Head of caudate nucleus (tissue), 42 donors: Measurements from ENCODE around the gene NCAN.
"Not testable (repeated sequence)": the region's sequence is repeated elsewhere in the genome, so short reads cannot be mapped to it uniquely, and the experiment has no call there.

ENCODE experiments used
- DNase-seq, 42 donors: peaks; one replicate each; pipeline versions ENCODE4 v3.0.0 to v3.0.0-alpha.2; 2020 to 2021; ENCODE audit warnings: mixed read lengths in 7 of 42
- intact Hi-C: fragments of 100-400 bp; cut with DNase I; formaldehyde crosslinking; loops from one replicate; pipeline ENCODE4 v1.15.0; 2022

Gene NCAN

GRCh38 chr19:19211499-19212420 is at the start of gene NCAN:
NCAN (plus strand) TSS chr19:19211958; CDS start chr19:19216954, 4,996 bp downstream.
- DNase-seq = peak in 36 of 42 donors; percentile 39 to 78 (median 60)
- intact Hi-C loops = no loop called here

DNA sequence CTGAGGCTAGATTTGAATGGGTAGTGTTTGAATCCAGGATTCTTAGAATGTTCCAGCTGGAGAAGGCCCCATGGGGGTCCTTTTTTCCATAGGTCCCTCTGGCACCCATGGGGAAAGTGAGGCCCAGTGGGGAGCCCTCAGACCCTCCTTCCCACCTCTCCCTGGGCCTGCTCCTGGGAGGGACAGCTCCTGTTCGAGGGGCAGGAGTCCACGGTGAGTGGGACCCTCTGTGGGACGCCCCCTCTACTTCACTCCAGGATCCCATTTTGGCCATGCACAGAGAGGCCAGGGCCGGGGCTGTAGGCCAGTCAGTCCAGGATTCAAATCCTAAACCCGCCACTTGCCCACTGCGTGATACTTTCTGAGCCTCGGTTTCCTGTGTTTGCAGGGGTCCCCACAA is 49.3 kb upstream of the NCAN start:
- no peak for DNase-seq
- intact Hi-C loops = no loop called here

DNA sequence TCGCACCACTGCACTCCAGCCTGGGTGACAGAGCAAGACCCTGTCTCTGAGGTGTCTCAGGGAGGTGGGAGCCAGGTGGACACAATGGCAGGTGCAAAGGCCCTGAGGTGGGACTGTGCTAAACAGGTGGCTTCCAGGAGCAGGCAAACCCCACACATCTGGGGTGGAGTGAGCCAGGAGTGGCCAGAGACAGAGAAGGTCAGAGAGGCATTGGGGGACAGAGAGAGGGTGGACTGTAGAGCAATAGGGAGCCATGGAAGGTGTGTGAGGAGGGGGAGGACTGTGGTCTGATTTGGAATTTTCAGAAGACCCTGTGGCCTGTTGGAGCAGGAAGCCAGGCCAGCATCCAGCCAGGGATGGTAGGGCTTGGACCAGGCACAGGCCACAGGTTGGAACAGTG is 46.4 kb upstream of the NCAN start:
- intact Hi-C loops = no loop called here
- DNase-seq = no peak

DNA sequence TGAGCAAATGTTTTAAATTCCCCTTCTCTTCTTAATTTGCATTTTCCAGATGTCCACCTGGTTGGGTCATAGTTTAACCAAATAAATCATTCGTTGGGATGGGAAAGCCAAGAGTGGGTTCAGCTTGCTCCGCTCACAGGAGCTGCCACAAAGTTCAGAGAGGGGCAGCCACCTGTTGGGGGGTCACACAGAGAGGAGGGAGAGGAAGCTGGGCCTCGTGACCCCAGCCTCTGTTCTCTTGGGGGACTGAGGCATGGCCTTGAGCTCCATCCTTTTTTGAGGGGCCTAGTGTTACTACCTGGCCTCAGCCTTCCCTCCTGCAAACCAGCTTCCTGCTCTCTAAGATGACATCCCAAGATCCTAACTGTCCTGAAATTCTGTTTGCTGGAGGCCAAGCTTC is 44.1 kb upstream of the NCAN start:
- no peak for DNase-seq
- intact Hi-C loops = no loop called here

GRCh38 chr19:19169236-19170052 is 42.3 kb upstream of the NCAN start:
- no peak for DNase-seq
- intact Hi-C loops = no loop called here

DNA sequence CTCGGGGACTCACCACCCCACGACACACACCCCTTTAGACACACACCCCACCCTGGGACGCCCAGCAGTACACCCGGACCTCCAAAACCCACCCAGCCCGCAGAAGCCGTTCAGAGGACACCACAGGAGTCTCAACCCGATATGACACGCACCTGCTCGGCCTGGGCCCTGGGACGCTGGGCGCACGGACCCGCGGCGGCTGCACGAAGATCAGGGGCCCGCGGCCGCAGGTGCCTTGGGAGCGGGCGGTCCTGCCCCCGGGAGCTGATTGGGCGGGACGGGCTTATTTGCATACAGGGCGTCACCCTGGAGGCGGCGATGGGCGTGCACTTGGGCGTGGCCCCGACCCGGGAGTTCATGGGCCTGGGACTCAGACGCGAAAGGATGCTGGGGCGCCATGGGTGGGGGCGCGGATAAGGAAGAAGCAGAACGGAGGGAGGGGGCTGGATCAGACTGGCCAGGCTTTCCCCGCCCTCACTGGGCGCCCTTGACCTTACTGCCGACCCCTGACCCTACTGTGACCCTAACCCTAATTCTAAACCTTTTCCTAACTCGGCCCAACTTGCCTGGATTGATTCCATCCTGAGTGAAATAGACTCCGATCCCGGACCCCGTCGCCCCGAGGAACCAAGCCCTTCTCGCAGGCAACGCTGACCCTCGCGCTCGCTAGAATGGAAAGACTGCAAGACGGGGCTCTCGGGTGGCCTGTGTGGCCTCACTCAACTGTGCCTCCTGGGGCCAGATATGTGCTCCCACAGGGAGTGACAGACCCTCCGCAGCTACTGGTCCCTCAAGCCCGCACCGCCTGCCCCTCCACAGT is 41.5 kb upstream of the NCAN start, which contains the start of gene MEF2B:
Gene MEF2B, minus strand, starts transcription at position 211 of the 820 bp plus-strand sequence. CDS start 19,528 bp downstream, outside the sequence.
- intact Hi-C loops = no loop called here
- peak; percentile 41 to 92 (median 77) for DNase-seq

GRCh38 chr19:19170873-19171672 is 40.7 kb upstream of the NCAN start:
- intact Hi-C loops = no loop called here
- DNase-seq = no peak

GRCh38 chr19:19171821-19172532 is 39.8 kb upstream of the NCAN start:
- intact Hi-C loops = no loop called here
- no peak for DNase-seq

GRCh38 chr19:19173243-19173642 is 38.5 kb upstream of the NCAN start:
- DNase-seq, intact Hi-C loops: not testable (repeated sequence)

- DNase-seq = no peak
- intact Hi-C loops = no loop called here
Observed at GRCh38 chr19:19176950-19177349, 34.8 kb upstream of the NCAN start.

DNA sequence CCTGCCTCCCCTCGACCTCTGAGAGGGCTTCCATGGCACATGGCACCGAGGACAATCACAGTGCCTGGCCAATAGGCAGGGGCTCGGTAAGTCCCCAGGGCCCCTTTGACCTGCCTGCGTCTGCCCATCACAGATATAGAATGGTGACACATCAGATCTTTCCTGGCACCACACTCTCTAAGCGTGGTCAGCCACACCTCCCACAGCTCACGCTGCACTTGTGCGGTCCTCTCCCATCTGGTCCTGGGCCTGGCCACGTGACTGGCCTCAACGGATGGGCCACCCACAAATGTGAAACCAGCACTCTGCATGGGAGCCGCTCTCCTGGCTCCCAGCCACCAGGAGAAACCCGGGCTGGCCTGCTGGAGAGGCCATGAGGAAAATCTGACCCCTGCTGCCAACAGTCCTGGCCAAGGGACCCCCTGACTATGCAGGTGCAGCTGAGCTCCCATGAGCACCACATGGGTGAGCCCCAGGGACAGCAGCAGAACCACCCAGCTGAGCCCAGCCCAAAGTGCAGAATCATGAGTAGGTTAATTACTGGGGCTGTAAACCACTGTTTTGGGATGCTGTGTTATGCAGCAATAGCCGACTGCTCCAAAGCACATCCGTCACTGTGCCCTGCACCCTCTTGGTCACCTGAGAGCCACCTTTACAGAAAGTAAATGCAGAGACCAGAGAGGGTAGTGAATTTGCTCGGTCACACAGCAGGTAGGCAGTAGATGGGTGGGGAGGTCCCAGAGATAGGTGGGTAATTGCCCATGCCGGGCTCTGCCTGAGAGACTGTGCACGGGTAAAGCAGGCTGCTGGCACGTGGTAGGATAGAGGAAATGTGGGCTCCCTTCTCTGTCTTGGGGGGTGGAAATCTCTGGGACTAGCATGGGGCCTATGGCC is 32.0 kb upstream of the NCAN start:
- intact Hi-C loops = no loop called here
- DNase-seq = no peak

DNA sequence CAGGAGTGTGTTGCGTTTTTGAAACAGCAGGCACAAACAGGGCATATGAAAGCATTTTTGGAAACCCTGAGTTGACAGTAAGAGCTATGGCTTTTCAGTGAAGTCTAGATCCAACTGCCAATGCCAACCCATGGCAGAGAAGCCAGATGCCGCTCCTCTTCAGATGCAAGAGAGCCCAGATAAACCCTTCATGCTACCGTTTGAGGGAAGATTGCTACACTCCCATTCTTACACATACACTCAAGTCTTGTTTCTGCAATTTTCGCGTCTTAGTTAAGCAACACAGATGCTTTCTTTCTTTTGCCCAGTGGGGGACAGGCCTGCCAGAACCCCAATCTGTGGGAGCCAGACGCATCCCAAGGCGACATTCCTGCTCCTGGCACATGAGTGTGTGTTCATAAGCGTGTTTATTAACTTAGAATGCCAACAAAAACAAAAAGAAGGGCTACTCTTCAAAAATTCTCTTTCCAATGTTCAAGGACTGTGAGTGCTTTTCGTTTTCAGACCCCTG is 30.2 kb upstream of the NCAN start:
- intact Hi-C loops = no loop called here
- no peak for DNase-seq

DNA sequence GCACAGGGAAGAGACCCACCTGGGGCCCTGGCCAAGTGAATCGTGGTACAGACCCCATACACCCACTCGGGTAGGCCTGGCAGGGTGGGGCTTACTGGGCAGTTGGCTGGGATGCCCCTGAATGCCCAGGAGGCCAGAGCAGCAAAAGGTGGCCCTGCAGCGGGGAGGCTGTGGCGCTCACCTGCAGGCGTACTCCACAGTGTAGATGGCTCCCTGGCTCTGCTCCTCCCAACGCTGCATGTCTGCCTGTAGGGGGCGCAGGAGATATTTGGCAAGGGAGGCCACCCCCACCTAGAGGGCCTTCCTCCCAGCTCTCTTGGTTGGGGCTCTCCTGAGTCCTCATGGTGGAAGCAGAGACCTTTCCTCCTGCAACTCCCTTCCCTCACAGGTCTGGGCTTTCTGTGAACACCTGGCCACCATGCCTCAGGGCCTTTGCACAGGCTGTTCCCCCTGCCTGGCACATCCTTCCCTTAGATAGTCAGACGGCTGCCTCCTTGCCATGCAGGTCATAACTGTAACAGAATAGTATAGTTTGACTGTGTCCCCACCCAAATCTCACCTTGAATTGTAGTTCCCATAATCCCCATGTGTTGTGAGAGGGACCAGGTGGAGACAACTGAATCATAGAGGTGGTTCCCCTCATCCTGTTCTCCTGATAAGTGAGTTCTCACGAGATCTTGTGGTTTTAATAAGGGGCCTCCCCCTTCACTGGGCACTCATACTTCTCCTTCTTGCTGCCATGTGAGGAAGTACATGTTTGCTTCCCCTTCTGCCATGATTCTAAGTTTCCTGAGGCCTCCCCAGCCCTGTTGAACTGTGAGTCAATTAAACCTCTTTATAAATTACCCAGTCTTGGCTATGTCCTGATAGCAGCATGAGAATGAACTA is 25.7 kb upstream of the NCAN start:
- intact Hi-C loops = no loop called here
- DNase-seq = peak in 32 of 42 donors; percentile 15 to 69 (median 50)

GRCh38 chr19:19186742-19187141 is 25.0 kb upstream of the NCAN start:
- no peak for DNase-seq
- intact Hi-C loops = no loop called here

DNA sequence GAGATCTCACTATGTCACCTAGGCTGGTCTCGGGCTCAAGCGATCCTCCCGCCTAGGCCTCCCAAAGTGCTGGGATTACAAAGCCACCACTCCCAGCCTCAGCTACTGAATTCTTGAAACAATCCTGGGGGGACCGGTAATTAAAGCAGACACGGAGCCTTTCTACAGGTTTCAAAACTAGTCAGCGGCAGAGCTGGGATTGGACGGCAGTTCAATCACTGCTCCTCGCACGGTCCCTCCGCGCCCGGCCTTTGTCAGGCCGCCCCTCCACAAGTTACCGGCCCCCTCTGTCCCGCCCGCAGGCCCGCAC is 20.0 kb upstream of the NCAN start:
- DNase-seq = no peak

More for the DNA sequence above, 20.0 kb upstream of the NCAN start:
- intact Hi-C loops = no loop called here
